Sigmoid colon (tissue), 7 donors: Measurements from ENCODE around the gene EPB41L4A. TPM values are rescaled to one million over a fixed set of nuclear protein-coding genes. Genes with fewer than 3 reads are reported as not detected.

ENCODE experiments used
- DNase-seq: peaks from one replicate; pipeline ENCODE4 v3.0.0-alpha.2; 2019
- H3K27ac ChIP-seq, 4 donors: fragments of 200-600 bp; sonication (generic); one replicate each; pipeline ENCODE4 v1.5.1; 2016 to 2019; ENCODE audit warnings: mild to moderate bottlenecking in 1 of 4
- H3K27me3 ChIP-seq, 3 donors: fragments of 200-600 bp; sonication (generic); one replicate each; pipeline ENCODE4 v1.5.1; 2019; ENCODE audit warnings: mild to moderate bottlenecking in 1 of 3
- H3K36me3 ChIP-seq, 4 donors: fragments of 200-600 bp; sonication (generic); one replicate each; pipeline ENCODE4 v1.5.1; 2016 to 2019
- H3K4me1 ChIP-seq, 4 donors: fragments of 200-600 bp; sonication (generic); one replicate each; pipeline ENCODE4 v1.5.1; 2017 to 2019
- H3K4me3 ChIP-seq, 4 donors: fragments of 200-600 bp; sonication (generic); one replicate each; pipeline ENCODE4 v1.5.1; 2017 to 2019; ENCODE audit warnings: mild to moderate bottlenecking in 2 of 4, moderate library complexity in 1 of 4
- H3K9me3 ChIP-seq, 4 donors: fragments of 200-600 bp in 3 of 4; sonication (generic) in 3 of 4; one replicate each; pipeline versions ENCODE4 v1.5.1 to v1.6.1; 2013 to 2019
- CTCF ChIP-seq, 4 experiments: fragments of 450-650 bp in 3 of 4; fragments of 200-600 bp in 1 of 4; IDR thresholded peaks; one replicate each; pipeline ENCODE4 v1.5.1; 2016 to 2019; ENCODE audit warnings: antibody characterized with exemption in 4 of 4, mild to moderate bottlenecking in 3 of 4, moderate library complexity in 2 of 4
- EP300 ChIP-seq, 4 donors: sonication (generic); formaldehyde crosslinking; IDR thresholded peaks; one replicate each; pipeline ENCODE4 v1.6.1; 2017; ENCODE audit warnings: antibody characterized with exemption in 4 of 4
- POLR2A ChIP-seq, 2 donors: fragments of 450-650 bp; IDR thresholded peaks; one replicate each; pipeline ENCODE4 v1.6.1; 2016; ENCODE audit warnings: antibody characterized with exemption in 2 of 2, mild to moderate bottlenecking in 2 of 2, moderate library complexity in 2 of 2
- POLR2AphosphoS5 ChIP-seq, 4 donors: sonication (generic); formaldehyde crosslinking; IDR thresholded peaks; one replicate each; pipeline ENCODE4 v1.6.1; 2017; ENCODE audit warnings: antibody characterized with exemption in 4 of 4
- WGBS, 2 donors: extraction: QIAGEN DNeasy Blood & Tissue Kit; methylation state at CpG; one replicate each; pipeline ENCODE4 v1.1.7; 2013; 5-methylcytosine and 5-hydroxymethylcytosine counted together
- intact Hi-C: fragments of 100-400 bp; cut with DNase I; formaldehyde crosslinking; loops from one replicate; pipeline ENCODE4 v1.15.1; 2023
- polyA plus RNA-seq, 3 donors: library from polyadenylated mRNA; stranded (reverse); fragments of 200-250 nt; gene quantifications; one replicate each; pipeline ENCODE4 v1.2.3, GENCODE V29; 2013
- total RNA-seq, 4 donors: library from RNA; depleted of rRNA; stranded (reverse); fragments of >200 nt; gene quantifications; one replicate each; pipeline ENCODE4 v1.1.0, GENCODE V29; 2016
- donor health status: healthy with polysubstance abuse.
- donor health status: Bipolar disorder and iron deficiency.
- donor health status: healthy.

Gene EPB41L4A
- total and polyA plus RNA-seq, 7 donors, result 3.7 to 75.3 (median 4.8) TPM

DNA sequence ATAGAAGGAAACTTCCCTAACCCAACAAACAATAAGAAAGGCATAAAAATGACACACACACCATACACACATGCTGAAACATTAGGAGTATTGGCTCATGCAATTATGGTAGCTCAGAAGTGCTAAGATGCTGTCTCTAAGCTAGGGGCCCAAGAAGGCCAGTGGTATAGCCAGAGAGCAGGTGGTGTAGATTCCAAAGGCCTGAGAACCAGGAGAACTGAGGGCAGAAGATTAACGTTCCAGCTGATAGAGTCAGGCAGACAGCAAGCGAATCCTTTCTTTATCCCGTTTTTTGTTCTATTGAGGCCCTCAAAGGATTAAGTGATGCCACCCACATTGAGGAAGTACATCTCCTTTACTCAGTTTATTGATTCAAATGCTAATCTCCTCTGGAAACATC, 262.9 kb downstream of the EPB41L4A start:
- no peak for TF ChIP-seq POLR2A (IDR thresholded peaks at IDR 0.05)
- no peak for TF ChIP-seq EP300 (IDR thresholded peaks at IDR 0.05)
- no peak for TF ChIP-seq CTCF (IDR thresholded peaks at IDR 0.05)
- TF ChIP-seq POLR2AphosphoS5 (IDR thresholded peaks at IDR 0.05), result no peak
- no peak for DNase-seq
- Histone ChIP-seq H3K4me3 (no peak overlapping the region), H3K27ac (no peak overlapping the region), H3K36me3 (no peaks in the 10 kb centered on the region), H3K9me3 (no peaks in the 10 kb centered on the region), H3K4me1 (peaks cover 0 to 6% (median 3%) of the 10 kb centered on the region in 4 donors), H3K27me3 (no peaks in the 10 kb centered on the region)
- intact Hi-C loops, result no loop called here
- 69 to 78% methylated on average over 3 of the region's 3 CpGs for WGBS, 2 donors

DNA sequence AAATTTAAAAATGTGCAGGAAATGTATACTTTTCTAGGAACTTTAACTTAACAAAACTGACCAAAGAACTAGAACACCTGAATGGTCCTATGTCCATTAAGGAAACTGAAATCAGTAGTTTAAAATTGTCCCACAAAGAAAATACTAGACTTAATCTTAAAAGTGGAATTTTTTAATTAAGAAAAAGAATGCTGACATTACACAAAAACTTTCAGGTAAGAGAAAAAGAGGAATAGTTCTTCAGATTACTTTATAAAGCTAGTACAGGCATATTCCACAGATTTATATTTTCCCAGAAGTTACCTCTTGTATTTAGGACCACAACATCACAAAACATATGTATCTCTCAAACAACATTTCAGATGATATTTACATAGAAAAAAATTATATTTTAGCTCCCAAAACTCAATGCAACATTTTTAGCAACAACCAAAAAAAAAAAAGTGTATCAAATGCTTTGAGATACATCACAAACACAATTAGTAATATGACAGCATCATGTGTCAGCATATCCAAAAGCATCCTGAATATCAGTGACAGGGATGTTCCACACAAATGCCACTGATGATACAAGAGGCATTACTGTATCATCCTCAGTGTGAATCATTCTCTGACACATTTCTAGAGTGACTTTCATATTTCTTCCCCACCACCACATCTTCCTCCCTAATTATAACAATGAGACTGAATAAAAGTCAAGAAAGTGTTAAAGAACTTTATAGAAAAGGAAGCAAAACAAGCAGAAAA, 264.0 kb downstream of the EPB41L4A start:
- TF ChIP-seq POLR2AphosphoS5 (IDR thresholded peaks at IDR 0.05) (no peak), EP300 (IDR thresholded peaks at IDR 0.05) (no peak), CTCF (IDR thresholded peaks at IDR 0.05) (no peak), POLR2A (IDR thresholded peaks at IDR 0.05) (no peak)
- H3K9me3 ChIP-seq, result no peaks in the 10 kb centered on the region
- intact Hi-C loops, result no loop called here
- H3K36me3 ChIP-seq, result no peaks in the 10 kb centered on the region
- no peak for DNase-seq
- no peak overlapping the region for H3K4me3 ChIP-seq
- no peaks in the 10 kb centered on the region for H3K27me3 ChIP-seq
- no peak overlapping the region for H3K27ac ChIP-seq
- peaks cover 0 to 2% (median under 1%) of the 10 kb centered on the region in 4 donors for H3K4me1 ChIP-seq

GRCh38 chr5:112149727-112150126, 269.4 kb downstream of the EPB41L4A start:
- Histone ChIP-seq H3K4me1 (peaks cover 0 to 9% (median 4%) of the 10 kb centered on the region in 4 donors), H3K9me3 (no peaks in the 10 kb centered on the region), H3K27me3 (no peaks in the 10 kb centered on the region), H3K27ac (no peak overlapping the region), H3K36me3 (no peaks in the 10 kb centered on the region), H3K4me3 (no peak overlapping the region)
- intact Hi-C loops, result loop anchor here (5.0 to 10.0 kb wide), 4 partner anchors 392 to 995 kb away; partner anchors contain the start of gene NREP
- TF ChIP-seq POLR2A (IDR thresholded peaks at IDR 0.05) (no peak), POLR2AphosphoS5 (IDR thresholded peaks at IDR 0.05) (no peak), EP300 (IDR thresholded peaks at IDR 0.05) (no peak), CTCF (IDR thresholded peaks at IDR 0.05) (no peak)
- WGBS, 2 donors, result 82 to 88% methylated on average over 4 of the region's 4 CpGs
- DNase-seq, result no peak

GRCh38 chr5:112146323-112147226, 272.5 kb downstream of the EPB41L4A start:
- intact Hi-C loops, result loop anchor here (1.0 to 10.0 kb wide), 5 partner anchors 389 to 992 kb away; partner anchors contain the start of gene NREP
- Histone ChIP-seq H3K36me3 (no peaks in the 10 kb centered on the region), H3K9me3 (no peaks in the 10 kb centered on the region), H3K4me1 (peaks cover 0 to 9% (median 4%) of the 10 kb centered on the region in 4 donors), H3K27me3 (no peaks in the 10 kb centered on the region), H3K4me3 (no peak overlapping the region), H3K27ac (peak overlapping the region in 2 of 4 donors; percentile 53 to 56)
- TF ChIP-seq POLR2AphosphoS5 (IDR thresholded peaks at IDR 0.05) (peak; percentile 16 to 57 (median 34)), POLR2A (IDR thresholded peaks at IDR 0.05) (no peak), EP300 (IDR thresholded peaks at IDR 0.05) (no peak), CTCF (IDR thresholded peaks at IDR 0.05) (peak; percentile 78 to 90 (median 82))
- 62 to 77% methylated on average over 6 of the region's 6 CpGs for WGBS, 2 donors
- peak; percentile 78 for DNase-seq
